GM21381 (cell line): ENCODE data around the gene CLSTN2.

ENCODE experiments used
- ATAC-seq: cut with Tn5 transposase; IDR thresholded peaks from one replicate; pipeline ENCODE4 v1.9.1; 2021; ENCODE audit warnings: mild to moderate bottlenecking, moderate library complexity; ENCODE audit not compliant: unreplicated experiment

The CLSTN2 gene

DNA sequence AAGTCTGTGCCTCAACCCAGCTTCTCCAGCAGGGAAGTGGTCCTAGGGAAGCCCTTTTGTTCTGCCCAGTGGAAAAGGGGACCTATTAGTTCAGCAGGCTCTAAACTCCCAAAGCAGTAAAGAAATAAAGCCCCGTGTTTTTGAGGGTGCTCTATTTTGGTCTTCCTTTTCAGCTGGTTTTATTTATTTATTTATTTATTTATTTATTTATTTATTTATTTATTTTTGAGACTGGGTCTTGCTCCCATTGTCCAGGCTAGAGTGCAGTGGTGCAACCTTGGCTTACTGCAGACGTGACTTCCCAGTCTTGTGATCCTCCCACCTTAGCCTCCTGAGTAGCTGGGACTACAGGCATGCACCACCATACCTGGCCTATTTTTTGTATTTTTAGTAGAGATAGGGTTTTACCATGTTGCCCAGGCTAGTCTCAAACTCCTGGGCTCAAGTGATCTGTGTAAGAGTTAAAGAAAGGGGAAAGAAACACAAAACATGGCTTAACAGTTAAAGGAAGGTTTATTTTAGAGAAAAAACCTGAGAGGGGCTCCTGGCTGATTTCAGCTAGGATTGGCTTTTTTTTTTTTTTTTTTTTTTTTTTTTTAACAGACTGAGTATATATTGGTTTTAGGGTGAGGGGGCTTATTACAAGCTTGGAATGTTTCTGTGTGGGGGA lies 154.6 kb downstream of the CLSTN2 start:
- ATAC-seq = no peak

DNA sequence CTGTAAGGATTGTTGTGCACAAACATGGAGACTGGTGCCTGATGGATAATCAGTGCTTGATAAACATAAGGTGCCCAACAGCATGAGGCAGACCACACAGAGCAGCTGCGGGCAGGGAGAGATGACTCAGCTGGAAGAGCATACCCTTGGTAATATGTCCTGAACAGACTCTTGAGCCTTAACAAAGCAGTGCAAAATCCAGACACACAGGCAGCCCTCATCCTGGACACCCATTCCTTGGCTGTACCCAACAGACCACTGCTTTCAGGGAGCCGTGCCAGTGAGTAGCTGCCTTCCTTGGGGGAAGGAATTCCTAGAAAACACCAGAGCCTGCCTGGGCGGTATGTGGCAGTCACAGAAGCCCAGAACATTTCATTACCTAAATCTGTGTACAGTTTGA lies 156.2 kb downstream of the CLSTN2 start:
- ATAC-seq = no peak

DNA sequence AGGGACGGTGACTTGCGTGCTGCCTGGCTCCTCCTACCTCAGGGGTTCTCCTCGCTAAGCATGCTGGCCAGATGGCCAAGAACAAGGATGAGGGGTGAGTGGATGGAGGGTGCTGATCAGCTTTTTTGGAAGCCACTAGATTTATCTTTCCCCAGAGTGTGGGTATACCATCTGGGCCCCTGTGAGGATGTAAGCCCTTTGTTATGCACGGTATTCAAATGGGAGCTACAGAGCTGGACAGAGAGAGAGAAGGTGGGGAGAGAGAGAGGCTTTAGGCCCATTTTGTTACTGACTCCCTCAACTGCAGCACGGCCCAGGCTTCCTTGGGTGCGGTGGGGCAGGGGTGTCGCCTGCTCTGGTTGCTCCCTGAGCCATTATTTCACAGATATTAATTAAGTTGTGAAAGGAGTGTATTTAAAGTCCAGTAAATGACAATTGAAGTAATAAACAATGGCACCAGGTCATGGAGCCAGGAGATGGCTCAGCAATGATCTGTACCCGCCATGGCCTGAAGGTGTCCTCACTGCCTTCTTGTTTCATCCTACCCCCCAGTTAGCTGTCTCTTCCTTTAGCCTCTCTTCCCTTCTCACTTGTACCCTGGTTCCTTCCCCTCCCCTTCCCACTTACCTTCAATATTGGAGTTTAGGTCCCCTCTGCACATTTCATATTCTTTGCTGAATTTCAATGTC lies 158.0 kb downstream of the CLSTN2 start:
- ATAC-seq = no peak

DNA sequence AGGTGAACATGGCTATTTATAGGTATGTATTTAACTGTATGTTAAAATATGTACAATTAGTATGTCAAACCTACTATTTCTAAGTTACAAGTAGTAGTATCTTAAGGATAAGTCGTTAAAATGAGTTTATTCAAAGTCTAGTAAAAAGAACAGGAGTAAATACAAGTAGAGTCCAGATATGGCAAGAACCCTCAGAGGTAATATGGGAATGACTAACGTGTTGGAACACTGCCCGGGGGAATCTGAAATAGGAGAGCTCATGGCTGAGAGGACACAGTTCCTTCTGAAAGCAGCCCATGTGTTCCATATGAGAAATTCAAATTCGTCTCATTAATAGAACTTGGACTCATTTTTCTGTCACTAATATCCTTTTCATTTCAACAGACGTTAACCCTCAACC lies 158.8 kb downstream of the CLSTN2 start:
- ATAC-seq = no peak

DNA sequence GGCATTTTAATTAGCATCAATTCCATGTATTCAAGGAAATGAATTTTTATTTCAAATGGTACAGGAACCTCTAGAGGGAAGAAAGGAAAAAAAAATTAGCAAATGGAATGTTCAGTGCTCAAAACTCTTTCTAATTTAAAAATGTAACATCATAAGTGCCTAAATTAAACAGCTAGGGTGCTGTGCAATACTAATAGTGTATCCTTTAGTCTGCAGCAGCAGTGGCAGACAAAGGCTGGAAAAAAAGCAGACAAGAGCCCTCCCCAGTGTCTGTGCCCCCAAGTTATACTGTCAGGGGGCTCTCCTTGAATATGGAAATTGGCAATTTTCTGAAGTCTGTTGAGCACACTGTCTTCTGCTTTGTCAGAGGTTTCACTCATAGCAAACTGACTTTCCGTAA lies 159.5 kb downstream of the CLSTN2 start:
- ATAC-seq = no peak

DNA sequence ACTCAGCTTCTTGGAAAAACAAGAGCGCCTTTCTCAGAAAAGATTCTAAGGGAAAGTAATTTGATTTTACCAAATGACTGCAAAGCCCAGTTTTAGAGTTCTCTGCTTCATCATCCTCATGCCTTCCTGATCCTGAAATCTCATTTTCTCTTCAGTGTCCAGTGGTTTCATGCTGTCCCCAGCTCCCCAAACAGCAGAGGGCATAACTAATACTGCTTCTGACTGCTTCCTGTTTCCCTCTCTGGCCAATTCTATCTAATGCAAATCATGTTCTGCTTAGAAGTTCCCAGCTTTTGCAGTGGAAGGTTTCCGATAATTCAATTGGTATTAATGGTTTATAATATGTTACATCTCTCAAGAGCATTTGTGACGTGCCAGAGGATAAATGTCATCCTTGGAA lies 161.1 kb downstream of the CLSTN2 start:
- ATAC-seq = no peak

DNA sequence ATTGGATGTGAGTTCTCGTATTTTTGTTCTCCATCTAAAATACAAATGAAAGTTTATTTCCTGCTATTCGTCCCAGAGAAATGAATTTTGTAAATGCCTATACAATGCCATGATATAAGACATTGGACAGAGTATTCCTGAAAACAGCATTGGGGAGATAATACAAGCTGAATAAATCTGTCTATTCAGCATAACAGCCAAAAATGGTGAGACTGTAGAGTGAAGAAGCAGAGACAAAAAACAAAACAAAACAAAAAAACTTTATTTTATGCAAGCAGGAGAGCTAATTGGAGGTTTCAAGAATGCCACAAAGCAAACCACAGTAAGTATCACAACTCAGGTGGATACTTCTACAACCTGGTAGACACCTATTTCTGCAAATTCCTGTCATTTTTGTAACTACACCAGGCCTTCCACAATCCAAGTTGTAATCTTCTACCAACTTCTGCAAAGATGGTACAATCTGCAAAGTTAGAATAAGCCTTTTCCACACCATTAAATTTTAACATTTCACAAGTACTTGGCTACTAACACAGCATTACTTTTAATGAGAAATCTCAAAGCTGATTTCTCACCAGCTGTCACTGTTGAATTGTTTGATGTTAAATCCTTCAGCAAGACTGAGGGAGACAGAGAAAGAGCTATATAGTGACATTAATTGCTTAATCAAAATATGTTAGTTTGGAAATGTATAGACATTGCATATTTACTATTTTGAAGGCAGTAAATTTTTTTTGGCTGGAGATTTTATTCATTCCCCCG lies 163.1 kb downstream of the CLSTN2 start:
- ATAC-seq = no peak

DNA sequence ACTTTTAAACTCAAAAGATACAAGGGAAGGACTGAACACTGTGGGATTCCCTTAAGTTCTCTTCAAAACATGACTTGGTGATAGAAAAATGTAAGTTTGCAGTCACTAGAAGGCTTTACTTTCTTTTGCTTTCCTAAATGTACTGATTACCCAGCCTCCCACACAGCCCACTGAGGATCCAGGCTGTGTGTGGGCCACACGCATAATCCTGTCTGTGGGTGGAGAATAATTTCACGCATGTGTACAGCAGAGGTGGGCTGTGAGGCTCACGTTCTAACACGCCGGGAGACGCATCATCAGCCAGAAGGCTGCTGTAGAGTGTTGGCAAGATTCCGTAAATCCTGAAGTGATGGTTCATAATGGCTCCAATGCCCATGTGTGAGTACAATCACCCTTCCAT lies 165.5 kb downstream of the CLSTN2 start:
- no peak for ATAC-seq

DNA sequence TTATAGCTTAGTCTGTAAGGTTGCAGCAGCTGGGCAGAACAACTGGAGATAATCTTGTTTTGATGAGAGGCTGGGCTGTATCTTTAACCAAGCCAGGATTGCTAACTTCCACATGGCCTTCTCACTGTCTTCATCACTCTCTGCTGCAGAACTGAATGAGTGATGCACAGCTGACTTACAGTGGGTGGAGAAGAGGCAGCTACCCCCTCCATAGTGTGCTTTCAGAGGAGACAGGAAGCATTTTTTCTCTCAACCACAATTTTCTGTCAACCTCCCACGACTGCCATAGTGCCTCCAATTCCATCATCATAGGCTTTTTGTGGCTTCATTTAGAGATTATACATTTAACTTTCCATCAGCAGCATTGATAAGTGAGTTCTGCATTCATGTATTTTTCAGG lies 168.2 kb downstream of the CLSTN2 start:
- no peak for ATAC-seq

DNA sequence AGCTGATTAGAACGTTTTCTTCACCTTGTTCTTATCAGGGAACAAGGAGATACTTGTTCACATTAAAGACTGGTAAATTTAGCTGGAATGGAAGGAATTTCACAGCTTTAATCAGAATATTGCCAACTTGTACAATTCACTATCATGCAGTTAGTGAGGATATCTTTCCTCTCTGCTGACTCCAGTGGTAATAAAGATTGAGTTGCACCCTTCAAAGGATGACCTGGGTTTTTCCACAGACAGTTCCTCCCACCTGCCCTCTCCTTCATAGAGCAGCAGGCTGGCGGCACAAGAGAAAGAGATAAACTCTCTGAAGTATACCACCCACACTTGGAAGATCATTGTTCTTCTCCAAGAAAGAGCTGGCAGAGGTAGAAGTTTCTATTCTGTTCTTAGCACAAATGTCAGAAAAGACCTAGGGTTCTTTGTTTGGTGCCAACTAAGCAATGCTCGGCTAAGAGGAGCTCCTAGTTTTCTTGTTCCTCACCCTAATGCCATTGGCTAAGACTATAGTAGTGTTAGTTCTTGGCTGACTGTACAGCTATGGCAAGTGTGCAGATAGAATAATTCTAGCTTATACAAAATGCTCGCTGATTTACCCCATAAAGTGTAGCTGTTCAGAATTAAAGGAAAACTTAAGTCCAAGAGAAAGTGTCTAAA lies 169.1 kb downstream of the CLSTN2 start:
- no peak for ATAC-seq

DNA sequence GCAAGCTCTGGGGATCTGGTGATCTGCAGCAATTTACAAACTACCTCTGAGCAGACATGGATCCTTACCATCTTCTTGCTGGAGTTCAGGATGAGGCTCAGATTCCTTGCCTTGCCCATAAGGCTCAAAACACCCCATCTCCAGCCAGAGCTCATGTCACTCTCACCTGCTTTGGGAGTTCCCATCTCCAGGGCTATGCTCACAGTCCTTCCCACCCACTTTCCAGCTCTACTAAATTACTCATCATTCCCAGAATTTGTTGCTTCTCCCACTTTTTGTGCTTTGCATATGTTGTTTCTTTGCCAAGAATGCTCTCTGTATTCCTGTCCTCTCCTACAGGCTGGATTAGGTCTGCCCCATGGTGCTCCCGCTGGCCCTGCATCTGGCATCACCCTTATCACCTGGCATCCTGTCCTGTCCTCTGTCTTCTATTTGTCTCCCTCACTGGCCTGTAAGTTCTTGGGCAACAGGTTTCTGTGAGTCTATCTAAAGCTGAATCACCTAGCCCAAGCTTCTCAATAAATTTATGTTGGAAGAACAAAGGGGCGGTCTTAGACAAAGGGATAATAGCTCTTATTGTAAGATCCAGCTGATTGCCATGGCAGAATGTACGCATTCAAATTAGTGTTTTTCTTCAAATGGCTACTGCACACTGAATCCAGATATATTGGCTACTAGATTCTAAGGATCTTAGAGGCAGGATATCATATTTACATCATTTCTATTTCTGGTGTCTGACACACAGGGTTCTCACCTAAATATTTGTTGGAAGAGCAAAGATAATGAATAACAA lies 179.2 kb downstream of the CLSTN2 start:
- ATAC-seq = no peak

DNA sequence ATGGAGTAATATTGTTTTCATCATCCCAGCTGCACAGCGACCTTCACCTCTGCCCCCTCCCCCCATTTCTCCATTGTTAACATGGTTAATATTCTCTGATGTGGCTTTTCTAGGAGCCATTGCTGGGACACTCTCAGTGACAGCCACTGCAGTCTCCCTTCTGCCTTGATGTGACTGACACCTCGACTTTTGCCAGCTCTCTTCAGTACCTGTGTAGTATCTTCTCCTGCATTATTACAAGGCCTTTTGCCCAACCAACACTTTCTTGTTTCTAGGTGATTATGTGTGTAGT lies 179.8 kb downstream of the CLSTN2 start:
- no peak for ATAC-seq

DNA sequence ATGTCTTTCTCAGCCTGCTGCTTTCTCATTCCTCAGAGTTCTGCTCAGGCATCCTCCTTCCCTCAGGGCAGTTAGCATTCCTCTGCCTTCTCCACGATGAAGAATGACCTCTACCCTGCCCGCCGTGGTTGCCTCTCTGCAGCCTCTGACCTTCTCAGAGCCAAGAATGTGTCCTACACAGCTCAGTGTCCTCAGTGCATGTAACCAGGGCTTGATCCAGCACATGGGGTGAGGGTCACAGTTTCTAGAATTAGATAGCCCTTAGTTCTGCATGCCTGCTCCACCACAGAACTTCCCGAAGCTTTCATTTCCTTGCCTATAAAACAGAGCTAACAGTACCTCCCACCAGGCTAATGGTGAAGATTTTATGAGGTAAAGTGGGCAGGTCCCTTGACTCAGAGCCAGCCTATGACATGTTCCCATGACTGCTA lies 182.1 kb downstream of the CLSTN2 start:
- no peak for ATAC-seq

DNA sequence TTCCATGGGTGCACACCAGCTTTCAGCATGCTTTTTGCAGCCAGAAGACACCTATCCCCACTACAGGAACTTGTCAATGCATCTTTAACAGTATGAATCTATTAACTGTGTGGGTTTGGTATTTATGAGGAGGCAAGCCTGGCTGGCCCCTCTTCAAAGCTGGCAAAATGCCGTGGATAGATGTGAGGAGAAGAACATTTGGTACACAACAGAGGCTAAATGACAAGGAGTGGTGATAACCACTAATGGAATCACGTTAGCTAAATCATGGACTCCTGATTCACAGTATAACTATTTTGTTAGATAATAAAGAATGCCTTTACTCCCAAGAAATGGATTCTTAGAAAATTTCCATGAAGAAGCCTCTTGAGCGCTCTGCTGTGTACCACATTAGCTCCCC lies 187.2 kb downstream of the CLSTN2 start:
- no peak for ATAC-seq

DNA sequence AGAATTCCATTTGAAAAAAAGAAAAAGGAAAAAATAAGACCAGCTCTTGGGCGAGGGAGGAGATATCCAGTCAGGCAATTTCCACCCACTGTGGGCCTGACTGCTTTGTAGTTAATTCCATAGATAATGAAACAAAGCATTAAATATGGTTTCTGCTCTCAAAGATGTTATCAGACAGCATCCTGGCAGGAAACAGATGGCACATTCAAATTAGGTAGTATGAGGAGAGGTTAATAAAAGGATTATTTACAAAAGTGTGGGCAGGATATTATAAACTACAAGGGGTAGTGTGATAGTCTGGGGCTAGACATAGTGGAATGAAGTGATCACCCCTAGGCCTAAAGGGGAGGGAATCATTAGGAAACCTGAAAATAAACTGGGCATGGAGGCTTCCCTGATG lies 193.2 kb downstream of the CLSTN2 start:
- no peak for ATAC-seq

DNA sequence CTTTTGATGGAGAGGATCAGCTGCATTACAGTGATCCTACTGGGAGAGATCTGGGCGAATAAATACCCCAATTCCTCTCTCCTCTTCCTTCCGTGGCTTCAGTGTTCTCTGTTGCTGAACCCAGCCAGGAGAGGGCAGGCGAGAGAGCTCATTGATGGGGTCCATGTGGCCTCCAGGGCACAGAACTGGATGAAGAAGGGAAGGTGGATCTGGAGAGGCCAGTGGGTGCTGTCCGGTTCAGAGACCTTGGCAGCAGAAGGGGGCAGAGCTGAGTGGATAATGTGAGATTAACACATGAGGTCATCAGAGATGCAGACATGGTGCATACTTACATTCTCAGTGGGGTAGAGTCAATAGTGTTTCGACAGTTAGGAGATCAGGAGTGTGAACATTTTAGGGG lies 193.6 kb downstream of the CLSTN2 start:
- peak; percentile 55 for ATAC-seq

DNA sequence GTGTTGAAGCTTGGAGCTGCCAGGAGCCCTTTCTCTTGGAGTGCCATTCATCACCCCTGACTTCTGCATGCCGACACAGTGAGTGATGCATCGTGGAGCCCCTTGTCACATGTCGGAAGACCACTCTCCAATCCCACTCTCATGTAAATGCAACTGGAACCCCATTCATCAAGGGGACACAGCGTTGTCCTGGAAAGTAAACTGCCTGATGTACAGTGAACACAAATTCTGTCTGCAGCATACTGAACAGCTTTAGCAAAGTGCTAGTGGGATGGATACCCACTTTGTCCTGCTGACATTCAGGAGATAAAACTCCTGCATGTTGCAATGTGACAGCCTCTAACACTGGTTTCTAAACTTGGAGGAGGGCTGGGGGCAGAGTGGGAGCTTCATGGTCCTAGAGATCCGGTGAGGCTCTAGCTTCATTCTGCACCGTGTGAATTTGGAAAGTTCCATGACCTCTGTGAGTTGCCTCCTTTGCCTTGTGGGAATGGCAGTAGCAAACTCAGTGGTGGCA lies 194.8 kb downstream of the CLSTN2 start:
- no peak for ATAC-seq

DNA sequence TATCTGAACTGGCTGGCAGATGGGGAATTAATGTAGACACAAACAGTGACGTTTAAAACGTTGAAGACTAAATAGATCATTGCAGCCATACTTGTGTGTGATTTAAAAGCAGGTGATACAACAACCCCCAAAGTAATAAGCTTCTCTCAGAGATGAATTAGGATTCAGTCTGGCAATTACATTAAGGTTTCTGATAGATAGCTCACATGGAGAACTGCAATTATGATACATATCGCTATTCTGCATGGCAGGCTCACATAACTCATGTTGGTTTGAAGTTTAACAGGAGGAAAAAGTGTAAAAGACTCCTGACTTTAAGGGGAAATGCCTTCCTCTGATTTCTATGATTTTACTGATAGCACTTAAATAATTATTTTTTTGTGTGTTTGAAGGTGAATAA lies 196.9 kb downstream of the CLSTN2 start:
- ATAC-seq = no peak

DNA sequence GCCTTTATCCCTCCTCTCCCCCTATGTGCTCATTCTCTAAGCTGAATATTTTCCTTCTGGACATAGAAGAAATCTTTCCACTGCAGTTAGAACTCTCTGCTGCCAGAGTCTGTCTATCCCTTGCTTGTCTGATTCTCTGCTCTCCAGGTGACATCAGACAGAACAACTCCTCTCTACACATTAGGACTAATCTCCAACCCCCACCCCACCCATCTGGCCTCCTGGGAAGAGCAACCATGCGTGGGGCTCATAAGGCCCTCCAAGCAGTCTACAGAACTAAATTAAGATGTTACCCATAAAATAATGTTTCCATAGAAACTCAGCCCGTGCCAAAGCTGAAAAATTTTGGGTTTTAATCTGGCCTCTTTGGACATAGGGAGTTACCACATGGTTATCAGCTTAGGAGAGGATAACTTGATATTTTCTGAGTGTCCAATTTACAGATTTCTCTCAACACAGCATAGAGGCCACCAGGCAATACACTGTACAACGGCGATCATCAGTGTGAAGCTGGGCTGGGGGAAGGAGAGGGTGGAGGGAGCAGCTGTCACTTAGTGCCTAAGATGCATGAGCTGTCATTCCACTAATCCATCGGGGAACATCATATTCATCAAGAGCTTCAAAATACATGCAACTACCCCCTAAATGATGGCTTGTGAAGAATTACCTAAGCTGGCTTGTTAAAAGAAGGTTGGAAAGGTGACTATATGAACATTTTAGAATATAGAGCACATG lies 199.4 kb downstream of the CLSTN2 start:
- ATAC-seq = no peak

DNA sequence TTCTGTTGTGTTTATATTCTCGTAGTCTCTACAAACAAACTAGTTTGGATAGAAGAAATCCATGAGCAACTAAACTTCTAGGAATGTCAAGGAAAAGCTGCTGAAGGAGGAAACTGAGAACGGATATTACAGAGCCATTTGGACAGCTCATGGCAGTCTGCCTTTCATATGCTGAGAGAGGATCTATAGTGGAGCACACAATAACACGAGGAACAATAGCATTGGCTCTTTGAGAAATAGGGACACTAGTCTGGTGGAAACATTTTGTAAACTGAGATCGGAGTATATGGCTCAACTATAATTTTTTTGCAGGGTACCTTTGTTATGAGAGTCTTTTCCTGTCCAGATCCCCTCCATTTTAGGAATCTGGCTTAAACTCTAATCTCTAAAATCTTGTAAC lies 200.5 kb downstream of the CLSTN2 start:
- no peak for ATAC-seq
